ENCODE measurements around the gene RALY. TPM values are rescaled to one million over a fixed set of nuclear protein-coding genes. Genes with fewer than 3 reads are reported as not detected.

Gene RALY
- polyA plus RNA-seq, 1 donor from 2014 or later = 221 TPM

DNA sequence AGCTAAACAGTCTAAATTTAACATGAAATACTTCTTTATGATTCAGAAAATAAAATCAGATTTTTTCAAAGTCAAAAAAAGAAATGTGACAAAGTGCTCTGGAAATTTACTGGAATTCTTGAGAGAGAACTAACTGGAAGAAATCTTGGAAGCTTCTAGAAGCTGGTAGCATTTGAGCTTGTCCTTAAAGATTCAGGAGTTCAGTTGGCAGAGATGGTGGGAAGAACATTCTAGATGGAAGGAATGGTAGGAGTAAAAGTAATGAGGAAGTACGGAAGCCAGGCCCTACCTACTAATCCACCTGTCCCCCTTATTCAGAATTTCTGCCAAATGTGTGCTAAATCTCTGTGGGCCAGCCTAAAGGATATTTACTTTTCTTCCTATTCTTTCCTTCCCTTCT is 21.2 kb downstream of the RALY start:
- Histone ChIP-seq H3K9me3 (ENCODE audit: low read length) (no peaks in the 10 kb centered on the region), H3K9me2 (ENCODE audit: insufficient read depth, low read length) (no peaks in the 10 kb centered on the region), H3K79me2 (replicated peaks; ENCODE audit: insufficient read depth, low read length) (peaks cover 73% of the 10 kb centered on the region), H3K36me3 (ENCODE audit: insufficient read depth, low read length) (no peaks in the 10 kb centered on the region), H3K9ac (ENCODE audit: low read length) (no peak overlapping the region), H2AFZ (ENCODE audit: low read depth, low read length) (no peak overlapping the region), H3K27ac (ENCODE audit: low read length) (peak overlapping the region; percentile 15), H3K27me3 (ENCODE audit: insufficient read depth, low read depth, low read length) (no peaks in the 10 kb centered on the region), H3F3A (ENCODE audit: insufficient read depth, low read length, poor library complexity, severe bottlenecking) (peaks cover 2% of the 10 kb centered on the region), H4K20me1 (ENCODE audit: insufficient read depth) (no peaks in the 10 kb centered on the region), H3K4me3 (ENCODE audit: low read length) (no peak overlapping the region), H3K4me2 (ENCODE audit: low read length) (peak overlapping the region; percentile 13)
- TF ChIP-seq RAD21 (conservative IDR thresholded peaks at IDR 0.05) (no peak), POLR2AphosphoS5 (IDR thresholded peaks at IDR 0.05) (no peak), EZH2 (IDR thresholded peaks at IDR 0.05; ENCODE audit: borderline replicate concordance, insufficient read depth, low read length, poor library complexity, severe bottlenecking) (no peak), SMC3 (conservative IDR thresholded peaks at IDR 0.05; ENCODE audit: poor library complexity) (no peak), TAF1 (IDR thresholded peaks at IDR 0.05; ENCODE audit: low read depth) (no peak), MXI1 (conservative IDR thresholded peaks at IDR 0.05; ENCODE audit: poor library complexity, severe bottlenecking) (no peak), EP300 (conservative IDR thresholded peaks at IDR 0.05; ENCODE audit: poor library complexity, severe bottlenecking) (no peak)
- TF ChIP-seq, protein P1, sequence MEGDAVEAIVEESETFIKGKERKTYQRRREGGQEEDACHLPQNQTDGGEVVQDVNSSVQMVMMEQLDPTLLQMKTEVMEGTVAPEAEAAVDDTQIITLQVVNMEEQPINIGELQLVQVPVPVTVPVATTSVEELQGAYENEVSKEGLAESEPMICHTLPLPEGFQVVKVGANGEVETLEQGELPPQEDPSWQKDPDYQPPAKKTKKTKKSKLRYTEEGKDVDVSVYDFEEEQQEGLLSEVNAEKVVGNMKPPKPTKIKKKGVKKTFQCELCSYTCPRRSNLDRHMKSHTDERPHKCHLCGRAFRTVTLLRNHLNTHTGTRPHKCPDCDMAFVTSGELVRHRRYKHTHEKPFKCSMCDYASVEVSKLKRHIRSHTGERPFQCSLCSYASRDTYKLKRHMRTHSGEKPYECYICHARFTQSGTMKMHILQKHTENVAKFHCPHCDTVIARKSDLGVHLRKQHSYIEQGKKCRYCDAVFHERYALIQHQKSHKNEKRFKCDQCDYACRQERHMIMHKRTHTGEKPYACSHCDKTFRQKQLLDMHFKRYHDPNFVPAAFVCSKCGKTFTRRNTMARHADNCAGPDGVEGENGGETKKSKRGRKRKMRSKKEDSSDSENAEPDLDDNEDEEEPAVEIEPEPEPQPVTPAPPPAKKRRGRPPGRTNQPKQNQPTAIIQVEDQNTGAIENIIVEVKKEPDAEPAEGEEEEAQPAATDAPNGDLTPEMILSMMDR (IDR thresholded peaks at IDR 0.05; ENCODE audit: poor library complexity, severe bottlenecking) = no peak
- TF ChIP-seq, protein P2, sequence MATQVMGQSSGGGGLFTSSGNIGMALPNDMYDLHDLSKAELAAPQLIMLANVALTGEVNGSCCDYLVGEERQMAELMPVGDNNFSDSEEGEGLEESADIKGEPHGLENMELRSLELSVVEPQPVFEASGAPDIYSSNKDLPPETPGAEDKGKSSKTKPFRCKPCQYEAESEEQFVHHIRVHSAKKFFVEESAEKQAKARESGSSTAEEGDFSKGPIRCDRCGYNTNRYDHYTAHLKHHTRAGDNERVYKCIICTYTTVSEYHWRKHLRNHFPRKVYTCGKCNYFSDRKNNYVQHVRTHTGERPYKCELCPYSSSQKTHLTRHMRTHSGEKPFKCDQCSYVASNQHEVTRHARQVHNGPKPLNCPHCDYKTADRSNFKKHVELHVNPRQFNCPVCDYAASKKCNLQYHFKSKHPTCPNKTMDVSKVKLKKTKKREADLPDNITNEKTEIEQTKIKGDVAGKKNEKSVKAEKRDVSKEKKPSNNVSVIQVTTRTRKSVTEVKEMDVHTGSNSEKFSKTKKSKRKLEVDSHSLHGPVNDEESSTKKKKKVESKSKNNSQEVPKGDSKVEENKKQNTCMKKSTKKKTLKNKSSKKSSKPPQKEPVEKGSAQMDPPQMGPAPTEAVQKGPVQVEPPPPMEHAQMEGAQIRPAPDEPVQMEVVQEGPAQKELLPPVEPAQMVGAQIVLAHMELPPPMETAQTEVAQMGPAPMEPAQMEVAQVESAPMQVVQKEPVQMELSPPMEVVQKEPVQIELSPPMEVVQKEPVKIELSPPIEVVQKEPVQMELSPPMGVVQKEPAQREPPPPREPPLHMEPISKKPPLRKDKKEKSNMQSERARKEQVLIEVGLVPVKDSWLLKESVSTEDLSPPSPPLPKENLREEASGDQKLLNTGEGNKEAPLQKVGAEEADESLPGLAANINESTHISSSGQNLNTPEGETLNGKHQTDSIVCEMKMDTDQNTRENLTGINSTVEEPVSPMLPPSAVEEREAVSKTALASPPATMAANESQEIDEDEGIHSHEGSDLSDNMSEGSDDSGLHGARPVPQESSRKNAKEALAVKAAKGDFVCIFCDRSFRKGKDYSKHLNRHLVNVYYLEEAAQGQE (IDR thresholded peaks at IDR 0.05; ENCODE audit: borderline replicate concordance) = no peak

- H3K4me3 ChIP-seq (ENCODE audit: low read length) = peak overlapping the region; percentile 32
- no peak overlapping the region for H3K9ac ChIP-seq (ENCODE audit: low read length)
- no peaks in the 10 kb centered on the region for H3K36me3 ChIP-seq (ENCODE audit: insufficient read depth, low read length)
- H3K9me2 ChIP-seq (ENCODE audit: insufficient read depth, low read length) = no peaks in the 10 kb centered on the region
- H3K9me3 ChIP-seq (ENCODE audit: low read length) = no peaks in the 10 kb centered on the region
- peak overlapping the region; percentile 15 for H3K27ac ChIP-seq (ENCODE audit: low read length)
- H4K20me1 ChIP-seq (ENCODE audit: insufficient read depth) = no peaks in the 10 kb centered on the region
- H3K79me2 ChIP-seq (replicated peaks; ENCODE audit: insufficient read depth, low read length) = peaks cover 74% of the 10 kb centered on the region
- no peak overlapping the region for H2AFZ ChIP-seq (ENCODE audit: low read depth, low read length)
- peaks cover 2% of the 10 kb centered on the region for H3F3A ChIP-seq (ENCODE audit: insufficient read depth, low read length, poor library complexity, severe bottlenecking)
- peak; percentile 61 for TF ChIP-seq EP300 (conservative IDR thresholded peaks at IDR 0.05; ENCODE audit: poor library complexity, severe bottlenecking)
- TF ChIP-seq POLR2AphosphoS5 (IDR thresholded peaks at IDR 0.05) = no peak
- H3K27me3 ChIP-seq (ENCODE audit: insufficient read depth, low read depth, low read length) = no peaks in the 10 kb centered on the region
- peak overlapping the region; percentile 13 for H3K4me2 ChIP-seq (ENCODE audit: low read length)
Observed at GRCh38 chr20:34015401-34016335, 22.0 kb downstream of the RALY start.
